ENCODE data around the gene AVEN.

DNA sequence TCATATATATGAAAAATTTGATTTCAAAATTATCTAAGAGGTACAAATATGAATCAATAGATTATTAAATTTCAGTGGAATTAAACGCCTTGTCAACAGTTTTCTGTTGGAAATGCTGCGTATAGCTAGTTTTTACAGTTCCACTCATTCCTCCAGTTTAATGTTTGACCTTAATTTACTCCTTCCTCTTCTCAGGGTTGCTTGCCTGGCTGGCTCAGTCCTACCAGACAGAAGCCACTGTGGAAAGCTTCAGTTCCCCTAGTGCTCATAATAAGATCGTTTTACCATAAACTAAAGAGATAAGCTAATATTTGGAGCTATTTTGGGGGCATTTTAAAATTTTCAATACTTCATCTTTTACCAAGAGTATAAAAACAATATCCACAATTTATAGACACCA lies 39.9 kb upstream of the AVEN start:
- TF ChIP-seq POLR2A (IDR thresholded peaks at IDR 0.05), result no peak
- TF ChIP-seq, protein P1, sequence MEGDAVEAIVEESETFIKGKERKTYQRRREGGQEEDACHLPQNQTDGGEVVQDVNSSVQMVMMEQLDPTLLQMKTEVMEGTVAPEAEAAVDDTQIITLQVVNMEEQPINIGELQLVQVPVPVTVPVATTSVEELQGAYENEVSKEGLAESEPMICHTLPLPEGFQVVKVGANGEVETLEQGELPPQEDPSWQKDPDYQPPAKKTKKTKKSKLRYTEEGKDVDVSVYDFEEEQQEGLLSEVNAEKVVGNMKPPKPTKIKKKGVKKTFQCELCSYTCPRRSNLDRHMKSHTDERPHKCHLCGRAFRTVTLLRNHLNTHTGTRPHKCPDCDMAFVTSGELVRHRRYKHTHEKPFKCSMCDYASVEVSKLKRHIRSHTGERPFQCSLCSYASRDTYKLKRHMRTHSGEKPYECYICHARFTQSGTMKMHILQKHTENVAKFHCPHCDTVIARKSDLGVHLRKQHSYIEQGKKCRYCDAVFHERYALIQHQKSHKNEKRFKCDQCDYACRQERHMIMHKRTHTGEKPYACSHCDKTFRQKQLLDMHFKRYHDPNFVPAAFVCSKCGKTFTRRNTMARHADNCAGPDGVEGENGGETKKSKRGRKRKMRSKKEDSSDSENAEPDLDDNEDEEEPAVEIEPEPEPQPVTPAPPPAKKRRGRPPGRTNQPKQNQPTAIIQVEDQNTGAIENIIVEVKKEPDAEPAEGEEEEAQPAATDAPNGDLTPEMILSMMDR (IDR thresholded peaks at IDR 0.05), result no peak

All from heart left ventricle (tissue), 13 donors.